Transverse colon (tissue), 4 donors: ENCODE data around the gene TGIF2.

Experiments
- POLR2A ChIP-seq: fragments of 450-650 bp; IDR thresholded peaks from one replicate; pipeline ENCODE4 v1.6.1; 2016; ENCODE audit warnings: antibody characterized with exemption, mild to moderate bottlenecking, moderate library complexity
- POLR2AphosphoS5 ChIP-seq, 3 donors: sonication (generic); formaldehyde crosslinking; IDR thresholded peaks; one replicate each; pipeline ENCODE4 v1.6.1; 2016; ENCODE audit warnings: antibody characterized with exemption in 3 of 3
- TF ChIP-seq, protein P1 (sequence below), 5 experiments: fragments of 200-600 bp in 3 of 5; fragments of 450-650 bp in 2 of 5; sonication (generic) in 3 of 5; IDR thresholded peaks; 1 replicate in 2 of 5; 2 replicates in 3 of 5; pipeline ENCODE4 v1.5.1; 2016 to 2017; ENCODE audit warnings: antibody characterized with exemption in 5 of 5, inconsistent platforms in 3 of 5, mild to moderate bottlenecking in 2 of 5, moderate library complexity in 1 of 5

GRCh38 chr20:36593347-36593929, 20.0 kb downstream of the TGIF2 start:
- TF ChIP-seq, protein P1, sequence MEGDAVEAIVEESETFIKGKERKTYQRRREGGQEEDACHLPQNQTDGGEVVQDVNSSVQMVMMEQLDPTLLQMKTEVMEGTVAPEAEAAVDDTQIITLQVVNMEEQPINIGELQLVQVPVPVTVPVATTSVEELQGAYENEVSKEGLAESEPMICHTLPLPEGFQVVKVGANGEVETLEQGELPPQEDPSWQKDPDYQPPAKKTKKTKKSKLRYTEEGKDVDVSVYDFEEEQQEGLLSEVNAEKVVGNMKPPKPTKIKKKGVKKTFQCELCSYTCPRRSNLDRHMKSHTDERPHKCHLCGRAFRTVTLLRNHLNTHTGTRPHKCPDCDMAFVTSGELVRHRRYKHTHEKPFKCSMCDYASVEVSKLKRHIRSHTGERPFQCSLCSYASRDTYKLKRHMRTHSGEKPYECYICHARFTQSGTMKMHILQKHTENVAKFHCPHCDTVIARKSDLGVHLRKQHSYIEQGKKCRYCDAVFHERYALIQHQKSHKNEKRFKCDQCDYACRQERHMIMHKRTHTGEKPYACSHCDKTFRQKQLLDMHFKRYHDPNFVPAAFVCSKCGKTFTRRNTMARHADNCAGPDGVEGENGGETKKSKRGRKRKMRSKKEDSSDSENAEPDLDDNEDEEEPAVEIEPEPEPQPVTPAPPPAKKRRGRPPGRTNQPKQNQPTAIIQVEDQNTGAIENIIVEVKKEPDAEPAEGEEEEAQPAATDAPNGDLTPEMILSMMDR (IDR thresholded peaks at IDR 0.05): no peak
- no peak for TF ChIP-seq POLR2A
- TF ChIP-seq POLR2AphosphoS5 (IDR thresholded peaks at IDR 0.05): no peak
